Right hindlimb (tissue), 1 donor: Measurements from ENCODE around the gene CKM.
A peak's percentile ranks its signal among the peaks of the same experiment; 100 is the strongest.
"Not testable (repeated sequence)": the region's sequence is repeated elsewhere in the genome, so short reads cannot be mapped to it uniquely, and the experiment has no call there.

ENCODE experiments used
- DNase-seq: peaks from one replicate; pipeline ENCODE4 v3.0.0-alpha.2; 2018

CKM gene

GRCh38 chr19:45348367-45349125 is 25.9 kb upstream of the CKM start:
- no peak for DNase-seq

- DNase-seq, result no peak
Observed at GRCh38 chr19:45347570-45348366, 25.1 kb upstream of the CKM start.

- DNase-seq, result no peak
Observed at GRCh38 chr19:45346449-45346848, 23.8 kb upstream of the CKM start.

GRCh38 chr19:45345506-45345860 is 22.8 kb upstream of the CKM start:
- DNase-seq, result no peak

GRCh38 chr19:45344621-45345505 is 22.2 kb upstream of the CKM start:
- DNase-seq, result no peak

GRCh38 chr19:45342911-45343310 is 20.2 kb upstream of the CKM start:
- no peak for DNase-seq

GRCh38 chr19:45340899-45341453 is 18.3 kb upstream of the CKM start:
- DNase-seq, result no peak

GRCh38 chr19:45340232-45340898 is 17.7 kb upstream of the CKM start, which contains the start of gene KLC3:
Gene KLC3 (plus strand): TSS chr19:45340750. CDS start chr19:45345542, 4,792 bp downstream.
- DNase-seq, result no peak

- DNase-seq, result no peak
Observed at GRCh38 chr19:45339629-45340028, 17.0 kb upstream of the CKM start.

GRCh38 chr19:45336696-45337251 is 14.1 kb upstream of the CKM start:
- no peak for DNase-seq

GRCh38 chr19:45334881-45335280 is 12.2 kb upstream of the CKM start:
- DNase-seq, result not testable (repeated sequence)

GRCh38 chr19:45333609-45334303 is 11.1 kb upstream of the CKM start:
- DNase-seq, result no peak

- no peak for DNase-seq
Observed at GRCh38 chr19:45331411-45331810, 8.7 kb upstream of the CKM start.

- DNase-seq, result no peak
Observed at GRCh38 chr19:45327404-45328143, 4.9 kb upstream of the CKM start.

- DNase-seq, result no peak
Observed at GRCh38 chr19:45324349-45324907, 1.8 kb upstream of the CKM start.

- peak; percentile 61 for DNase-seq
Observed at GRCh38 chr19:45323671-45324081, 1.0 kb upstream of the CKM start.

- DNase-seq, result no peak
Observed at GRCh38 chr19:45322311-45322710, 364 bp downstream of the CKM start.

GRCh38 chr19:45321848-45322247 is 827 bp downstream of the CKM start:
- peak; percentile 44 for DNase-seq

GRCh38 chr19:45320997-45321775 is 1.5 kb downstream of the CKM start:
- no peak for DNase-seq
